Esophagus (tissue), 2 donors: ENCODE data around the gene AK4. TPM values are rescaled to one million over a fixed set of nuclear protein-coding genes. Genes with fewer than 3 reads are reported as not detected.

Experiments used
- H3K27ac ChIP-seq, 2 donors: one replicate each; pipeline ENCODE4 v1.5.1; 2013; ENCODE audit warnings: low read depth in 2 of 2, mild to moderate bottlenecking in 2 of 2, inconsistent platforms in 1 of 2, low read length in 1 of 2, moderate library complexity in 1 of 2
- H3K27me3 ChIP-seq, 2 donors: one replicate each; pipeline ENCODE4 v1.6.1; 2013; ENCODE audit warnings: low read length in 2 of 2, control low read depth in 1 of 2, mild to moderate bottlenecking in 1 of 2; ENCODE audit not compliant: insufficient read depth in 2 of 2, control insufficient read depth in 1 of 2
- H3K36me3 ChIP-seq, 2 donors: one replicate each; pipeline ENCODE4 v1.6.1; 2013; ENCODE audit warnings: low read length in 1 of 2; ENCODE audit not compliant: control insufficient read depth in 2 of 2, insufficient read depth in 2 of 2
- H3K4me1 ChIP-seq, 2 donors: one replicate each; pipeline ENCODE4 v1.6.1; 2013; ENCODE audit warnings: low read length in 1 of 2; ENCODE audit not compliant: control insufficient read depth in 2 of 2, insufficient read depth in 2 of 2
- H3K4me3 ChIP-seq, 2 donors: one replicate each; pipeline ENCODE4 v1.5.1; 2013; ENCODE audit warnings: low read length in 2 of 2, mild to moderate bottlenecking in 2 of 2, low read depth in 1 of 2, moderate library complexity in 1 of 2
- H3K9me3 ChIP-seq, 2 donors: one replicate each; pipeline ENCODE4 v1.6.1; 2013; ENCODE audit warnings: mild to moderate bottlenecking in 2 of 2, low read depth in 1 of 2, low read length in 1 of 2, moderate library complexity in 1 of 2; ENCODE audit not compliant: control insufficient read depth in 2 of 2, insufficient read depth in 1 of 2
- WGBS, 2 donors: extraction: QIAGEN DNeasy Blood & Tissue Kit; methylation state at CpG; one replicate each; pipeline ENCODE4 v1.1.7; 2013; 5-methylcytosine and 5-hydroxymethylcytosine counted together
- polyA plus RNA-seq, 2 donors: library from polyadenylated mRNA; stranded (reverse); fragments of 200-250 nt; gene quantifications; one replicate each; pipeline ENCODE4 v1.2.3, GENCODE V29; 2013
- donor health status: healthy with polysubstance abuse.
- donor health status: Bipolar disorder and iron deficiency.

AK4 gene
- polyA plus RNA-seq, 2 donors = 10.8 to 24.0 TPM

- WGBS, 2 donors = 0% methylated on average over 44 to 88 of the region's 88 CpGs
- H3K27ac ChIP-seq = no peak overlapping the region
These were observed 106.5 kb downstream of the AK4 start for GRCh38 chr1:65254320-65255034.

GRCh38 chr1:65255035-65255655, 107.1 kb downstream of the AK4 start:
- H3K4me1 ChIP-seq = peaks cover 0 to 5% of the 10 kb centered on the region in 2 donors
- H3K27ac ChIP-seq = no peak overlapping the region
- H3K27me3 ChIP-seq = no peaks in the 10 kb centered on the region
- no peaks in the 10 kb centered on the region for H3K36me3 ChIP-seq
- H3K9me3 ChIP-seq = no peaks in the 10 kb centered on the region
- whole genome bisulfite sequencing, 2 donors = 16% methylated on average over 23 of the region's 23 CpGs
- H3K4me3 ChIP-seq = peak overlapping the region; percentile 63 to 69

More at GRCh38 chr1:65254320-65255034, 106.5 kb downstream of the AK4 start:
- Histone ChIP-seq H3K27me3 (no peaks in the 10 kb centered on the region), H3K4me1 (peaks cover 0 to 5% of the 10 kb centered on the region in 2 donors), H3K9me3 (no peaks in the 10 kb centered on the region), H3K4me3 (peak overlapping the region; percentile 63 to 69), H3K36me3 (no peaks in the 10 kb centered on the region)

DNA sequence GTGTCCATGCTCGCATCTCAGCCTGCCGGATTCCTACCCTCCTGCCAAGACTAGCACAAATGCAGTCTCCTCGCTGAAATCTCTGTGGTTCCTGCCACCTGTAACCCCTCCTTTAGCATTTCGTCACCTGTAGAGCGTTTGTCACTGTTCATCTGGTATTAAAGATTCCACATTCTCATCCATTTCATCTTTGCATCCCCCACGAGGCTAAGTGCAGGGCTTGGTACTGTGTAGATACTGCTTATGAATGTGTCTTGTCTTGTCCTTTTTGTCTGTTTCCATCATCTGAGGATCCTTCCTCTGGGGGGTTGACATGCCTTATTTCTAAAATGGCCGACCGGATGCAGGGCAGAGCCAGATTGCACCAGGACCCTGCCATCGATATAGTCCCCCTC, 107.7 kb downstream of the AK4 start:
- Histone ChIP-seq H3K9me3 (no peaks in the 10 kb centered on the region), H3K4me3 (no peak overlapping the region), H3K27ac (no peak overlapping the region), H3K27me3 (no peaks in the 10 kb centered on the region), H3K36me3 (no peaks in the 10 kb centered on the region), H3K4me1 (peaks cover 0 to 5% of the 10 kb centered on the region in 2 donors)
- 84% methylated on average over 9 of the region's 9 CpGs for WGBS, 2 donors

GRCh38 chr1:65256860-65257708, 109.1 kb downstream of the AK4 start:
- Histone ChIP-seq H3K27ac (no peak overlapping the region), H3K4me1 (peaks cover 0 to 5% of the 10 kb centered on the region in 2 donors), H3K9me3 (no peaks in the 10 kb centered on the region), H3K36me3 (no peaks in the 10 kb centered on the region), H3K27me3 (no peaks in the 10 kb centered on the region), H3K4me3 (no peak overlapping the region)
- WGBS, 2 donors = 84 to 86% methylated on average over 7 of the region's 7 CpGs

DNA sequence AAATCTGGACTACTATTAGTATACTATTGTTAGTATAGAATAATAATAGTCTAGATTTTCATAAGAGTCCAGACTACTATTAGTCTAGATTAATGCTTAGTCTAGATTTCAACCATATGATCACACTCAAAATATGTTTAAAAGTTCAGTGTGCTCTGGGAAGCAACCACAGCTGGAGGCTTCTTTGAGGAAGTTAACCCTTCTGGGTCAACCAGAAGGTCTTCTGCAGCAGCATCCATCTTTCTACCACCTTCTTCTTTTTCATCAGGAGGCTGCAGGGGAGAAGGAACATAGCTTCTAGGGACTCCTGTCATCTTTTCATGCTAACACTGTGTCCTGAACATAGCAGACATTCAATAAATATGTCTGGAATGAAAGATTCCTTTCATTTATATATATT, 110.1 kb downstream of the AK4 start:
- no peaks in the 10 kb centered on the region for H3K36me3 ChIP-seq
- H3K27ac ChIP-seq = no peak overlapping the region
- H3K27me3 ChIP-seq = no peaks in the 10 kb centered on the region
- no peak overlapping the region for H3K4me3 ChIP-seq
- H3K4me1 ChIP-seq = peaks cover 0 to 5% of the 10 kb centered on the region in 2 donors
- H3K9me3 ChIP-seq = no peaks in the 10 kb centered on the region

DNA sequence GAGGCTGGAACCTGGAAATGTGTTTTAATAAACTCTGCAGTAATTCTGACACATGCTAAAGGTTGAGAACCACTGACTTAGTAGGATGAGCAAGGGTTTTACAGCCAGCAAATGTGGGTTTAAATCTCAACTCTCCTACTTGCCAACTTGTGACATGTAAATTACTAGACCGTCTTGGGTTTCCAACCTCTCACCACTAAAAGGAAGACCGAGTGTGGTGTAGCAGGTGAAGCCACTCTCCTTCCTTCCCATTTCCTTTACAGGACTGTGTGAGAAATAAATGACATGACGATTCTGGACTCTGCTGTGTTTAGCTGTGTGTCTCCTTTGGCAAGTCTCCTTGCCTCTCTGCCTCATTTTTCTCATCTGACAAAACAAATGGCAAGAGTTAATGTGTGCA, 111.8 kb downstream of the AK4 start:
- no peak overlapping the region for H3K4me3 ChIP-seq
- H3K36me3 ChIP-seq = no peaks in the 10 kb centered on the region
- H3K27me3 ChIP-seq = no peaks in the 10 kb centered on the region
- no peak overlapping the region for H3K27ac ChIP-seq
- no peaks in the 10 kb centered on the region for H3K9me3 ChIP-seq
- peaks cover 0 to 1% of the 10 kb centered on the region in 2 donors for H3K4me1 ChIP-seq
- 57 to 61% methylated on average over 3 of the region's 3 CpGs for WGBS, 2 donors

- peaks cover 5% of the 10 kb centered on the region in 2 donors for H3K4me1 ChIP-seq
- H3K27me3 ChIP-seq = no peaks in the 10 kb centered on the region
- H3K36me3 ChIP-seq = no peaks in the 10 kb centered on the region
- WGBS, 2 donors = 74 to 79% methylated on average over 4 of the region's 4 CpGs
- H3K27ac ChIP-seq = no peak overlapping the region
- H3K4me3 ChIP-seq = no peak overlapping the region
- H3K9me3 ChIP-seq = no peaks in the 10 kb centered on the region
These were observed 113.0 kb downstream of the AK4 start for GRCh38 chr1:65260851-65261473.

DNA sequence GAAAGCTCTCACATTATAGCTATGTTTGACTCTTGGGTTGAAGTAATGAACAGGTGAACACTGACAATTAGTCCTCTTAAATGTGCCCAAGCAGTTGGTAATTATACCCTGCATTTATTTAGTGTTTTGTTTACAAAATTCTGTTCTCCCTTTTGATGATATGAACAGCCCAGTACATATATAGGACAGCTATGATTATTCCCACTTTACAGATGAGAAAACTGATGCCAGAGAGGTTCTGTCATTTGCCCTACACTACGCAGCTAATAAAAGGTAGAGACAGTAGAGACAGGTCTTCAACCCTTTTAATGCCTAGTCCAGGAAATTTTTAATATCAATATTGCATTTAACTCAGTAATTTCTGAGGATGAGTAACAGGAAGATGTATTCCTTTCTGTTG, 115.3 kb downstream of the AK4 start:
- H3K27ac ChIP-seq = no peak overlapping the region
- 95 to 97% methylated on average over 1 of the region's 1 CpG for WGBS, 2 donors
- no peak overlapping the region for H3K4me3 ChIP-seq
- no peaks in the 10 kb centered on the region for H3K36me3 ChIP-seq
- no peaks in the 10 kb centered on the region for H3K9me3 ChIP-seq
- no peaks in the 10 kb centered on the region for H3K27me3 ChIP-seq
- peaks cover 5% of the 10 kb centered on the region in 2 donors for H3K4me1 ChIP-seq

DNA sequence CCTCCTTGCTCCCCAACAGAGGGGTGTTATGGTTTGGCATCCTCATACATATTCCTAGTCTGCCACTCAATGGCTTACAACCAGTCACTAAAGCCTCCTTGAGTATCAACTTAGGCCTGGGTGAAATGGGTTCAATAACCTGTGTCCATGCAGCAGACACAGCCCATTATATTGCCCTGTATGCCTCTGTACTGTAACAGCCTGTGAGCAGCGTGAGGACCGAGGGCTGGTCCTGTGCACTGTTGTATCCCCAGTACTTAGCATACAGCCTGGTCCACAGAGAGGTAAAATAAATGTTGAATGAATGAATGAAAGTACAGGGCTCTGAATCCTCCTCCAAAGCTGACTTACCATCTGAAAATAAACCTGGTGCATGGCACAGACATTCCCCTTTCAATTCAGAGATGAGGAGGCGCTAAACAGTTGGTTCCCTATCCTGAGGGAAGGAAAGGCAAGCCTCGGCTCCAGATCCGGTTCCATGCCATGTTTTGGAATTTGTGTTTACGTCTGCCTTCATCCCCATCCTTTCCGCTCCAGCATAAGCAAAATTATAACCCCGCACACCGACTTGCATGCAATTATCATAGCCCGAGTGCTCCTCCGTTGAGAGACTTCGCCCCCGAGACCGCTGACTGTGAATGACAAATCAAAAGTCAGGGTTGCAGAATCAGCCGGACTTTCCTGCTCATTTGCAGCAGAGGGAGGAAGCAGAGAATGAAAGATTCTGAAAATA, 116.4 kb downstream of the AK4 start:
- Histone ChIP-seq H3K4me3 (peak overlapping the region in 1 of 2 donors; percentile 10), H3K36me3 (no peaks in the 10 kb centered on the region), H3K9me3 (no peaks in the 10 kb centered on the region), H3K27ac (no peak overlapping the region), H3K27me3 (no peaks in the 10 kb centered on the region), H3K4me1 (peaks cover 5% of the 10 kb centered on the region in 2 donors)
- WGBS, 2 donors = 17 to 18% methylated on average over 15 of the region's 15 CpGs
